K562 (cell line): ENCODE results near the gene WNT7A.

ENCODE experiments used
- CTCF ChIP-seq, 3 experiments: IDR thresholded peaks in 2 of 3; conservative IDR thresholded peaks in 1 of 3; 2 replicates each; pipeline ENCODE4 v1.5.1; 2011 to 2012; ENCODE audit warnings: low read length in 3 of 3, mild to moderate bottlenecking in 3 of 3, control low read depth in 2 of 3, improper control_type of control experiment in 1 of 3, inconsistent platforms in 1 of 3, low read depth in 1 of 3, mixed read lengths in 1 of 3, moderate library complexity in 1 of 3; ENCODE audit not compliant: insufficient read depth in 2 of 3
- EZH2 ChIP-seq: IDR thresholded peaks from 2 replicates; pipeline ENCODE4 v1.6.1; 2012; ENCODE audit warnings: low read depth, mild to moderate bottlenecking, inconsistent platforms, low read length, borderline replicate concordance
- KHSRP ChIP-seq: fragments of 450-650 bp; IDR thresholded peaks from 2 replicates; pipeline ENCODE4 v1.6.1; 2017
- MCM7 ChIP-seq, 2 experiments: fragments of 450-650 bp; IDR thresholded peaks; 2 replicates each; pipeline ENCODE4 v1.6.1; 2016 to 2018
- USF2 ChIP-seq: sonication (generic); formaldehyde crosslinking; IDR thresholded peaks from 2 replicates; pipeline ENCODE4 v1.5.0; 2020; ENCODE audit warnings: missing genetic modification reagents

- TF ChIP-seq CTCF (IDR thresholded peaks at IDR 0.05 in 2 of 3, conservative IDR thresholded peaks at IDR 0.05 in 1 of 3; ENCODE audit: insufficient read depth in 2 of 3, low read depth in 1 of 3, low read length in 3 of 3) (no peak), KHSRP (no peak), USF2 (no peak), MCM7 (IDR thresholded peaks at IDR 0.05) (no peak), EZH2 (no peak)
Measured at GRCh38 chr3:13885704-13886010, 5.8 kb upstream of the WNT7A start.
